GM12878 (cell line): ENCODE data around the gene CD200R1L.

ENCODE experiments used
- EP300 ChIP-seq, 2 experiments: fragments of 150-350 bp in 1 of 2; IDR thresholded peaks; 2 replicates each; pipeline ENCODE4 v1.6.1; 2011 to 2012; ENCODE audit warnings: low read depth in 2 of 2, low read length in 2 of 2, borderline replicate concordance in 1 of 2, improper control_type of control experiment in 1 of 2, inconsistent platforms in 1 of 2; ENCODE audit not compliant: control insufficient read depth in 1 of 2
- EZH2 ChIP-seq: IDR thresholded peaks from 2 replicates; pipeline ENCODE4 v1.6.1; 2012; ENCODE audit warnings: low read depth, mild to moderate bottlenecking, control low read depth, inconsistent platforms, low read length, borderline replicate concordance; ENCODE audit not compliant: control insufficient read depth
- FOXK2 ChIP-seq: fragments of 450-650 bp; IDR thresholded peaks from 2 replicates; pipeline ENCODE4 v1.6.1; 2017; ENCODE audit warnings: mild to moderate bottlenecking, moderate library complexity
- JUNB ChIP-seq: IDR thresholded peaks from 2 replicates; pipeline ENCODE4 v1.6.1; 2016; ENCODE audit warnings: antibody characterized with exemption, mild to moderate bottlenecking
- MXI1 ChIP-seq: fragments of 150-350 bp; IDR thresholded peaks from 2 replicates; pipeline ENCODE4 v1.6.1; 2011; ENCODE audit warnings: low read depth, mild to moderate bottlenecking, inconsistent platforms, low read length, improper control_type of control experiment
- TF ChIP-seq, protein P1 (sequence below), 3 experiments: IDR thresholded peaks in 2 of 3; conservative IDR thresholded peaks in 1 of 3; 2 replicates each; pipeline ENCODE4 v1.5.1; 2011; ENCODE audit warnings: low read depth in 3 of 3, low read length in 3 of 3, mild to moderate bottlenecking in 3 of 3, control low read depth in 2 of 3, moderate library complexity in 2 of 3, inconsistent platforms in 1 of 3, mixed read lengths in 1 of 3; ENCODE audit not compliant: control insufficient read depth in 2 of 3, insufficient read depth in 1 of 3; ENCODE audit errors: extremely low read depth in 1 of 3
- TF ChIP-seq, protein P2 (sequence below): IDR thresholded peaks from 2 replicates; pipeline ENCODE4 v1.6.1; 2012; ENCODE audit warnings: low read depth, low read length, improper control_type of control experiment
- TF ChIP-seq, protein P3 (sequence below): IDR thresholded peaks from 2 replicates; pipeline ENCODE4 v1.6.1; 2012; ENCODE audit warnings: low read length, inconsistent platforms

DNA sequence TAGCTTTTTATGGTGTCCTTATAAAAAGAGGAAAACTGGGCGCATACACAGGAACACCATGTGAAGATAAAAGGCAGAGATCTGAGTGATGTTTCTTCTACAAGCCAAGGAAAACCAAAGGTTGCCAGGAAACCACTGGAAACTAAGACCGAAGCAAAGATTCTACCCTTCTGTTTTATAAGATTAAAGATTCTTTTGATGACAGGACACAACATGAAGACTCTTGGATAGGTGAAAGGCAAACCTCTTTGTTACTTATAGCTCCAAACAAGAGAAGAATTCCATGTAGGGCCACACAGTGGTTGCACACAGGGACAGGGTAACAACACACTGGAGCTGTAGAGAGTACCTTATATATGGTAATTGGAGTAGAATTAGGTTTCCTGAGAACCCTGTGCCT lies at the start of gene CD200R1L:
- TF ChIP-seq, protein P1, sequence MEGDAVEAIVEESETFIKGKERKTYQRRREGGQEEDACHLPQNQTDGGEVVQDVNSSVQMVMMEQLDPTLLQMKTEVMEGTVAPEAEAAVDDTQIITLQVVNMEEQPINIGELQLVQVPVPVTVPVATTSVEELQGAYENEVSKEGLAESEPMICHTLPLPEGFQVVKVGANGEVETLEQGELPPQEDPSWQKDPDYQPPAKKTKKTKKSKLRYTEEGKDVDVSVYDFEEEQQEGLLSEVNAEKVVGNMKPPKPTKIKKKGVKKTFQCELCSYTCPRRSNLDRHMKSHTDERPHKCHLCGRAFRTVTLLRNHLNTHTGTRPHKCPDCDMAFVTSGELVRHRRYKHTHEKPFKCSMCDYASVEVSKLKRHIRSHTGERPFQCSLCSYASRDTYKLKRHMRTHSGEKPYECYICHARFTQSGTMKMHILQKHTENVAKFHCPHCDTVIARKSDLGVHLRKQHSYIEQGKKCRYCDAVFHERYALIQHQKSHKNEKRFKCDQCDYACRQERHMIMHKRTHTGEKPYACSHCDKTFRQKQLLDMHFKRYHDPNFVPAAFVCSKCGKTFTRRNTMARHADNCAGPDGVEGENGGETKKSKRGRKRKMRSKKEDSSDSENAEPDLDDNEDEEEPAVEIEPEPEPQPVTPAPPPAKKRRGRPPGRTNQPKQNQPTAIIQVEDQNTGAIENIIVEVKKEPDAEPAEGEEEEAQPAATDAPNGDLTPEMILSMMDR (IDR thresholded peaks at IDR 0.05 in 2 of 3, conservative IDR thresholded peaks at IDR 0.05 in 1 of 3; ENCODE audit: control insufficient read depth in 2 of 3, extremely low read depth in 1 of 3, insufficient read depth in 1 of 3, low read depth in 3 of 3, low read length in 3 of 3), result no peak
- TF ChIP-seq, protein P2, sequence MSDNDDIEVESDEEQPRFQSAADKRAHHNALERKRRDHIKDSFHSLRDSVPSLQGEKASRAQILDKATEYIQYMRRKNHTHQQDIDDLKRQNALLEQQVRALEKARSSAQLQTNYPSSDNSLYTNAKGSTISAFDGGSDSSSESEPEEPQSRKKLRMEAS, result no peak
- TF ChIP-seq JUNB (no peak), EZH2 (no peak), MXI1 (no peak), EP300 (IDR thresholded peaks at IDR 0.05; ENCODE audit: borderline replicate concordance in 1 of 2, control insufficient read depth in 1 of 2, low read depth in 2 of 2, low read length in 2 of 2) (no peak), FOXK2 (no peak)
- TF ChIP-seq, protein P3, sequence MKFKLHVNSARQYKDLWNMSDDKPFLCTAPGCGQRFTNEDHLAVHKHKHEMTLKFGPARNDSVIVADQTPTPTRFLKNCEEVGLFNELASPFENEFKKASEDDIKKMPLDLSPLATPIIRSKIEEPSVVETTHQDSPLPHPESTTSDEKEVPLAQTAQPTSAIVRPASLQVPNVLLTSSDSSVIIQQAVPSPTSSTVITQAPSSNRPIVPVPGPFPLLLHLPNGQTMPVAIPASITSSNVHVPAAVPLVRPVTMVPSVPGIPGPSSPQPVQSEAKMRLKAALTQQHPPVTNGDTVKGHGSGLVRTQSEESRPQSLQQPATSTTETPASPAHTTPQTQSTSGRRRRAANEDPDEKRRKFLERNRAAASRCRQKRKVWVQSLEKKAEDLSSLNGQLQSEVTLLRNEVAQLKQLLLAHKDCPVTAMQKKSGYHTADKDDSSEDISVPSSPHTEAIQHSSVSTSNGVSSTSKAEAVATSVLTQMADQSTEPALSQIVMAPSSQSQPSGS, result no peak
